Nephron progenitor cell (in vitro differentiated cells): ENCODE data around the gene HOXA9.

Experiments used
- DNase-seq: peaks from one replicate; pipeline ENCODE4 v3.0.0; 2021
- H3K27ac Mint-ChIP-seq: 2 replicates; pipeline ENCODE4 v1.8.0; 2021; ENCODE audit warnings: mild to moderate bottlenecking, moderate library complexity, mixed read lengths
- H3K27me3 Mint-ChIP-seq: 2 replicates; pipeline ENCODE4 v1.8.0; 2021; ENCODE audit warnings: mild to moderate bottlenecking, low read depth, mixed read lengths; ENCODE audit not compliant: poor library complexity
- H3K36me3 Mint-ChIP-seq: 2 replicates; pipeline ENCODE4 v1.8.0; 2021; ENCODE audit warnings: low read depth, mixed read lengths
- H3K4me1 Mint-ChIP-seq: 2 replicates; pipeline ENCODE4 v1.8.0; 2021; ENCODE audit warnings: mixed read lengths
- H3K4me3 Mint-ChIP-seq: 2 replicates; pipeline ENCODE4 v1.8.0; 2021; ENCODE audit warnings: mild to moderate bottlenecking, moderate library complexity, mixed read lengths
- H3K9me3 Mint-ChIP-seq: 2 replicates; pipeline ENCODE4 v1.8.0; 2021; ENCODE audit warnings: mild to moderate bottlenecking, moderate library complexity, mixed read lengths
- CTCF ChIP-seq: fragments of 200-600 bp; sonication (generic); IDR thresholded peaks from 2 replicates; pipeline ENCODE4 v1.5.0; 2021; ENCODE audit warnings: antibody characterized with exemption

Gene HOXA9

GRCh38 chr7:27198138-27198841 is 33.0 kb upstream of the HOXA9 start:
- peaks cover 97% of the 10 kb centered on the region for H3K27me3 Mint-ChIP-seq
- DNase-seq = no peak

GRCh38 chr7:27197137-27198042 is 32.1 kb upstream of the HOXA9 start:
- H3K36me3 Mint-ChIP-seq = no peaks in the 10 kb centered on the region
- TF ChIP-seq CTCF = no peak
- H3K27me3 Mint-ChIP-seq = peaks cover 97% of the 10 kb centered on the region
- peaks cover 19% of the 10 kb centered on the region for H3K4me1 Mint-ChIP-seq
- no peak overlapping the region for H3K27ac Mint-ChIP-seq
- H3K9me3 Mint-ChIP-seq = no peaks in the 10 kb centered on the region
- H3K4me3 Mint-ChIP-seq = no peak overlapping the region
- no peak for DNase-seq

More at GRCh38 chr7:27198138-27198841, 33.0 kb upstream of the HOXA9 start:
- Mint-ChIP-seq H3K9me3 (no peaks in the 10 kb centered on the region), H3K4me1 (peaks cover 19% of the 10 kb centered on the region), H3K36me3 (no peaks in the 10 kb centered on the region), H3K27ac (no peak overlapping the region), H3K4me3 (peak overlapping the region; percentile 25)
- no peak for TF ChIP-seq CTCF

- no peaks in the 10 kb centered on the region for H3K36me3 Mint-ChIP-seq
- no peak overlapping the region for H3K4me3 Mint-ChIP-seq
- H3K27ac Mint-ChIP-seq = no peak overlapping the region
- peaks cover 26% of the 10 kb centered on the region for H3K4me1 Mint-ChIP-seq
- no peaks in the 10 kb centered on the region for H3K9me3 Mint-ChIP-seq
- peaks cover 97% of the 10 kb centered on the region for H3K27me3 Mint-ChIP-seq
- peak; percentile 92 for DNase-seq
- TF ChIP-seq CTCF = peak; percentile 82
Observed at GRCh38 chr7:27196287-27196767, 31.0 kb upstream of the HOXA9 start.

GRCh38 chr7:27194686-27195379 is 29.5 kb upstream of the HOXA9 start:
- Mint-ChIP-seq H3K27me3 (peaks cover 97% of the 10 kb centered on the region), H3K36me3 (no peaks in the 10 kb centered on the region), H3K27ac (no peak overlapping the region), H3K4me3 (no peak overlapping the region), H3K9me3 (no peaks in the 10 kb centered on the region), H3K4me1 (peaks cover 27% of the 10 kb centered on the region)
- TF ChIP-seq CTCF = no peak
- peak; percentile 28 for DNase-seq

GRCh38 chr7:27194002-27194352 is 28.6 kb upstream of the HOXA9 start:
- no peak for TF ChIP-seq CTCF
- Mint-ChIP-seq H3K27ac (no peak overlapping the region), H3K4me3 (peak overlapping the region; percentile 48), H3K27me3 (peaks cover 100% of the 10 kb centered on the region), H3K9me3 (no peaks in the 10 kb centered on the region), H3K4me1 (peaks cover 34% of the 10 kb centered on the region), H3K36me3 (no peaks in the 10 kb centered on the region)
- no peak for DNase-seq
